ENCODE data around the gene HDHD3.

GRCh38 chr9:113373676-113374392 lies 3.0 kb downstream of the HDHD3 start:
- no peak for TF ChIP-seq CTCF (conservative IDR thresholded peaks at IDR 0.05)
- TF ChIP-seq EZH2 (IDR thresholded peaks at IDR 0.05; ENCODE audit: low read depth), result no peak
